Endothelial cell of umbilical vein (primary cell): ENCODE measurements around the gene NOD1. TPM values are rescaled to one million over a fixed set of nuclear protein-coding genes. Genes with fewer than 3 reads are reported as not detected.

Experiments used
- BruUV-seq: library from RNA; stranded (reverse); fragments of 400-500 nt; replicated peaks from 2 replicates; lab custom pipeline; 2021; lab: Mats Ljungman, UMichigan
- CTCF ChIA-PET: fragments of 300-600, 350-600 bp; sonication (Branson Sonifier 250); formaldehyde crosslinking; loops from one replicate; lab custom pipeline; 2021; ENCODE audit warnings: antibody characterized with exemption, inconsistent platforms; lab: Charles Lee
- POLR2A ChIA-PET: fragments of 300-600, 350-600 bp; sonication (Branson Sonifier 250); formaldehyde crosslinking; loops from one replicate; lab custom pipeline; 2021; ENCODE audit warnings: antibody characterized with exemption, inconsistent platforms; lab: Charles Lee
- DNase-seq: peaks from one replicate; pipeline ENCODE4 v3.0.0-alpha.2; 2011; ENCODE audit warnings: low read depth, low spot score
- FAIRE-seq: peaks from 2 replicates; lab custom pipeline; 2011; peaks lifted over from hg19 to GRCh38; lab: Jason Lieb, UNC
- H2AFZ ChIP-seq: 2 replicates; pipeline ENCODE4 v1.6.0; 2012; ENCODE audit warnings: low read depth, low read length, control low read depth, inconsistent platforms
- H3K27ac ChIP-seq: 2 replicates; pipeline ENCODE4 v1.5.1; 2011; ENCODE audit warnings: low read depth, mild to moderate bottlenecking, control low read depth, low read length, moderate library complexity; ENCODE audit not compliant: insufficient read depth
- H3K27me3 ChIP-seq, 2 experiments: 2 replicates each; pipeline versions ENCODE4 v1.6.0 to v1.6.1; 2011; ENCODE audit warnings: low read length in 2 of 2, mixed read lengths in 1 of 2; ENCODE audit not compliant: control insufficient read depth in 2 of 2, insufficient read depth in 2 of 2
- H3K36me3 ChIP-seq, 2 experiments: 2 replicates in 1 of 2; 3 replicates in 1 of 2; pipeline ENCODE4 v1.5.1; 2011; ENCODE audit warnings: low read length in 2 of 2, mild to moderate bottlenecking in 1 of 2, moderate library complexity in 1 of 2; ENCODE audit not compliant: control insufficient read depth in 2 of 2, insufficient read depth in 2 of 2; ENCODE audit errors: extremely low read depth in 1 of 2
- H3K4me1 ChIP-seq: 3 replicates; pipeline ENCODE4 v1.5.1; 2011; ENCODE audit warnings: mild to moderate bottlenecking, low read length; ENCODE audit not compliant: control insufficient read depth, insufficient read depth; ENCODE audit errors: extremely low read depth
- H3K4me2 ChIP-seq: 2 replicates; pipeline ENCODE4 v1.6.1; 2011; ENCODE audit warnings: low read length, control low read depth, mixed read lengths; ENCODE audit not compliant: insufficient read depth
- H3K4me3 ChIP-seq, 3 experiments: fragments of 200-600 bp in 1 of 3; sonication (generic), shearing (Covaris generic) in 1 of 3; replicated peaks in 1 of 3; 2 replicates each; pipeline ENCODE4 v1.5.1; 2011 to 2016; ENCODE audit warnings: control low read depth in 3 of 3, low read length in 3 of 3, mild to moderate bottlenecking in 2 of 3, inconsistent platforms in 1 of 3, low read depth in 1 of 3, moderate library complexity in 1 of 3; ENCODE audit not compliant: insufficient read depth in 1 of 3
- H3K79me2 ChIP-seq: 2 replicates; pipeline ENCODE4 v1.6.0; 2012; ENCODE audit warnings: low read length, inconsistent platforms; ENCODE audit not compliant: control insufficient read depth, insufficient read depth
- H3K9ac ChIP-seq: replicated peaks from 2 replicates; pipeline ENCODE3; 2011; ENCODE audit warnings: low read length, control low read depth; ENCODE audit not compliant: insufficient read depth; ENCODE audit errors: extremely low read depth
- H3K9me1 ChIP-seq: replicated peaks from 3 replicates; pipeline ENCODE4 v1.6.0; 2011; ENCODE audit warnings: mild to moderate bottlenecking, low read length; ENCODE audit not compliant: control insufficient read depth, insufficient read depth; ENCODE audit errors: extremely low read depth
- H3K9me3 ChIP-seq: replicated peaks from 2 replicates; pipeline ENCODE4 v1.5.1; 2012; ENCODE audit warnings: low read length, inconsistent platforms; ENCODE audit not compliant: control insufficient read depth, insufficient read depth
- H4K20me1 ChIP-seq: replicated peaks from 2 replicates; pipeline ENCODE3; 2011; ENCODE audit warnings: mild to moderate bottlenecking, low read length; ENCODE audit not compliant: control insufficient read depth, insufficient read depth; ENCODE audit errors: extremely low read depth
- CTCF ChIP-seq, 2 donors: IDR thresholded peaks; 1 replicate in 1 of 2; 2 replicates in 1 of 2; pipeline ENCODE4 v1.5.1; 2011; ENCODE audit warnings: low read length in 2 of 2, mild to moderate bottlenecking in 2 of 2, moderate library complexity in 2 of 2, control low read depth in 1 of 2, inconsistent platforms in 1 of 2, low read depth in 1 of 2; ENCODE audit not compliant: insufficient read depth in 1 of 2; ENCODE audit errors: extremely low read depth in 1 of 2
- EZH2 ChIP-seq: IDR thresholded peaks from 2 replicates; pipeline ENCODE4 v1.6.1; 2012; ENCODE audit warnings: borderline replicate concordance, low read depth, mild to moderate bottlenecking, moderate library complexity, low read length, inconsistent platforms; ENCODE audit not compliant: severe bottlenecking
- FOS ChIP-seq: IDR thresholded peaks from 2 replicates; pipeline ENCODE4 v1.6.1; 2011; ENCODE audit warnings: mild to moderate bottlenecking, low read length, moderate library complexity, borderline replicate concordance; ENCODE audit not compliant: insufficient read depth
- GATA2 ChIP-seq: IDR thresholded peaks from 2 replicates; pipeline ENCODE4 v1.7.0; 2011; ENCODE audit warnings: low read depth, mild to moderate bottlenecking, moderate library complexity, mixed read lengths, low read length; ENCODE audit not compliant: insufficient read length, insufficient read depth
- JUN ChIP-seq: IDR thresholded peaks from 2 replicates; pipeline ENCODE4 v1.6.1; 2011; ENCODE audit warnings: borderline replicate concordance, low read depth; ENCODE audit not compliant: insufficient read length, insufficient read depth
- MYC ChIP-seq: IDR thresholded peaks from one replicate; pipeline ENCODE4 v1.6.1; 2011; ENCODE audit warnings: mild to moderate bottlenecking, low read depth, low read length
- POLR2A ChIP-seq: IDR thresholded peaks from 2 replicates; pipeline ENCODE4 v1.6.1; 2012; ENCODE audit warnings: low read depth, mild to moderate bottlenecking, control low read depth, low read length
- POLR2AphosphoS5 ChIP-seq: IDR thresholded peaks from 2 replicates; pipeline ENCODE4 v1.6.1; 2012; ENCODE audit warnings: low read depth, mild to moderate bottlenecking, control low read depth, low read length, moderate library complexity; ENCODE audit not compliant: insufficient read depth
- dilution Hi-C: fragments of 300-500 bp; cut with MboI; formaldehyde crosslinking; loops from one replicate; pipeline ENCODE4 v1.15.0; 2019; ENCODE audit warnings: low sequenced_read_pairs; ENCODE audit not compliant: extremely low pct_ligation_motif_present
- intact Hi-C: fragments of 100-400 bp; cut with micrococcal nuclease; formaldehyde crosslinking; loops from one replicate; pipeline ENCODE4 v1.10.0; 2022
- polyA plus RNA-seq, 4 experiments: library from polyadenylated mRNA; depleted of rRNA in 3 of 4; stranded (reverse) in 3 of 4; unstranded in 1 of 4; fragments of >200 nt; gene quantifications; 2 replicates each; pipeline versions ENCODE4 v1.2.1 to v1.2.3, GENCODE V29; 2011 to 2012; ENCODE audit warnings: missing spikeins in 1 of 4
- total RNA-seq: library from RNA; stranded (reverse); gene quantifications from 2 replicates; pipeline ENCODE4 v1.2.3, GENCODE V29; 2021

NOD1 gene
- total and polyA plus RNA-seq, 2 donors (not counting 3 experiments of a cell fraction or from before 2014, with no cell fraction given) = 22.1 to 39.2 TPM

GRCh38 chr7:30448461-30449189 is 30.0 kb downstream of the NOD1 start:
- CTCF ChIA-PET = interaction anchor here (0.9 to 1.5 kb wide), 2 partner anchors 11 to 115 kb away, joined by 4 to 9 read pairs; no protein-coding TSS in a partner anchor
- TF ChIP-seq POLR2AphosphoS5 (no peak), GATA2 (no peak), EZH2 (no peak), MYC (no peak), POLR2A (no peak), FOS (no peak), JUN (no peak), CTCF (IDR thresholded peaks at IDR 0.05; ENCODE audit: extremely low read depth in 1 of 2, insufficient read depth in 1 of 2, low read depth in 1 of 2, low read length in 2 of 2) (no peak)
- Histone ChIP-seq H3K4me2 (no peak overlapping the region), H3K4me3 (no peak overlapping the region), H3K27ac (no peak overlapping the region), H3K9ac (no peak overlapping the region), H3K27me3 (no peaks in the 10 kb centered on the region), H3K9me1 (no peaks in the 10 kb centered on the region), H2AFZ (no peak overlapping the region), H4K20me1 (no peaks in the 10 kb centered on the region), H3K36me3 (peaks cover 10 to 69% of the 10 kb centered on the region in 2 experiments), H3K79me2 (no peaks in the 10 kb centered on the region), H3K4me1 (no peaks in the 10 kb centered on the region), H3K9me3 (no peaks in the 10 kb centered on the region)
- POLR2A ChIA-PET = no interaction called here
- BruUV-seq = no TSS peak
- no peak for DNase-seq
- dilution Hi-C loops = no loop called here
- intact Hi-C loops = no loop called here
- no peak for FAIRE-seq
